Colonic mucosa (tissue), 4 donors: ENCODE data around the gene MS4A13. TPM values are rescaled to one million over a fixed set of nuclear protein-coding genes. Genes with fewer than 3 reads are reported as not detected.

Source experiments
- DNase-seq: peaks from one replicate; pipeline ENCODE4 v3.0.0-alpha.2; 2020
- H3K27ac ChIP-seq: fragments of 200-600 bp; one replicate; pipeline ENCODE4 v1.8.0; 2021
- H3K27me3 ChIP-seq: fragments of 200-600 bp; one replicate; pipeline ENCODE4 v1.8.0; 2021
- H3K36me3 ChIP-seq: fragments of 200-600 bp; one replicate; pipeline ENCODE4 v1.8.0; 2021
- H3K4me1 ChIP-seq: fragments of 200-600 bp; one replicate; pipeline ENCODE4 v1.8.0; 2021; ENCODE audit warnings: mild to moderate bottlenecking
- H3K4me3 ChIP-seq: fragments of 200-600 bp; one replicate; pipeline ENCODE4 v1.8.0; 2021
- H3K9ac ChIP-seq, 2 donors: one replicate each; pipeline ENCODE4 v1.7.0; 2013; ENCODE audit warnings: control low read depth in 2 of 2, low read depth in 2 of 2, low read length in 2 of 2
- H3K9me3 ChIP-seq: fragments of 200-600 bp; one replicate; pipeline ENCODE4 v1.8.0; 2021
- CTCF ChIP-seq: fragments of 200-600 bp; IDR thresholded peaks from one replicate; pipeline ENCODE4 v1.8.0; 2022; ENCODE audit warnings: antibody characterized with exemption, mild to moderate bottlenecking
- intact Hi-C: fragments of 100-400 bp; cut with DNase I; formaldehyde crosslinking; loops from one replicate; pipeline ENCODE4 v1.14.1; 2022
- total RNA-seq, 2 donors: library from RNA; stranded (reverse); fragmentation: NEBNext Ultra II Directional in 1 of 2; extraction: Animal tissue kit (Norgen Biotek cat#: 25700) in 1 of 2; gene quantifications; one replicate each; pipeline ENCODE4 v1.2.1, GENCODE V29; 2021
- donor health status: healthy.
- donor health status: DM: no; HTN: no; CAD: no.
- donor health status: DM: no; HTN: no; CAD: no.

Gene MS4A13
- total RNA-seq, 2 donors from 2014 or later, result not detected

- Histone ChIP-seq H3K4me1 (no peaks in the 10 kb centered on the region), H3K36me3 (no peaks in the 10 kb centered on the region), H3K4me3 (no peak overlapping the region), H3K9me3 (no peaks in the 10 kb centered on the region), H3K9ac (no peak overlapping the region), H3K27ac (no peak overlapping the region), H3K27me3 (no peaks in the 10 kb centered on the region)
- DNase-seq, result no peak
- TF ChIP-seq CTCF, result no peak
- intact Hi-C loops, result no loop called here
Observed at GRCh38 chr11:60544077-60544476, 28.9 kb downstream of the MS4A13 start.

- Histone ChIP-seq H3K4me1 (no peaks in the 10 kb centered on the region), H3K27me3 (no peaks in the 10 kb centered on the region), H3K9me3 (no peaks in the 10 kb centered on the region), H3K27ac (no peak overlapping the region), H3K36me3 (no peaks in the 10 kb centered on the region), H3K4me3 (no peak overlapping the region), H3K9ac (no peak overlapping the region)
- DNase-seq, result no peak
- intact Hi-C loops, result no loop called here
- TF ChIP-seq CTCF, result no peak
Observed at GRCh38 chr11:60561254-60561653, 46.1 kb downstream of the MS4A13 start.

GRCh38 chr11:60563553-60564235, 48.5 kb downstream of the MS4A13 start:
- no peak overlapping the region for H3K27ac ChIP-seq
- no peak overlapping the region for H3K9ac ChIP-seq
- no peak for DNase-seq
- H3K36me3 ChIP-seq, result no peaks in the 10 kb centered on the region
- intact Hi-C loops, result no loop called here
- no peak for TF ChIP-seq CTCF
- H3K4me1 ChIP-seq, result no peaks in the 10 kb centered on the region
- no peak overlapping the region for H3K4me3 ChIP-seq
- H3K9me3 ChIP-seq, result no peaks in the 10 kb centered on the region
- H3K27me3 ChIP-seq, result no peaks in the 10 kb centered on the region

- no peaks in the 10 kb centered on the region for H3K9me3 ChIP-seq
- no peaks in the 10 kb centered on the region for H3K36me3 ChIP-seq
- H3K9ac ChIP-seq, result no peak overlapping the region
- DNase-seq, result no peak
- TF ChIP-seq CTCF, result no peak
- H3K27me3 ChIP-seq, result no peaks in the 10 kb centered on the region
- no peak overlapping the region for H3K4me3 ChIP-seq
- intact Hi-C loops, result no loop called here
- no peaks in the 10 kb centered on the region for H3K4me1 ChIP-seq
- H3K27ac ChIP-seq, result no peak overlapping the region
Observed at GRCh38 chr11:60566776-60567175, 51.6 kb downstream of the MS4A13 start.

GRCh38 chr11:60570970-60571369, 55.8 kb downstream of the MS4A13 start:
- TF ChIP-seq CTCF, result no peak
- Histone ChIP-seq H3K9ac (no peak overlapping the region), H3K27ac (no peak overlapping the region), H3K4me3 (no peak overlapping the region), H3K27me3 (no peaks in the 10 kb centered on the region), H3K36me3 (no peaks in the 10 kb centered on the region), H3K9me3 (no peaks in the 10 kb centered on the region), H3K4me1 (no peaks in the 10 kb centered on the region)
- intact Hi-C loops, result no loop called here
- DNase-seq, result no peak
